ENCODE results near the gene FKBP2.

The FKBP2 gene

DNA sequence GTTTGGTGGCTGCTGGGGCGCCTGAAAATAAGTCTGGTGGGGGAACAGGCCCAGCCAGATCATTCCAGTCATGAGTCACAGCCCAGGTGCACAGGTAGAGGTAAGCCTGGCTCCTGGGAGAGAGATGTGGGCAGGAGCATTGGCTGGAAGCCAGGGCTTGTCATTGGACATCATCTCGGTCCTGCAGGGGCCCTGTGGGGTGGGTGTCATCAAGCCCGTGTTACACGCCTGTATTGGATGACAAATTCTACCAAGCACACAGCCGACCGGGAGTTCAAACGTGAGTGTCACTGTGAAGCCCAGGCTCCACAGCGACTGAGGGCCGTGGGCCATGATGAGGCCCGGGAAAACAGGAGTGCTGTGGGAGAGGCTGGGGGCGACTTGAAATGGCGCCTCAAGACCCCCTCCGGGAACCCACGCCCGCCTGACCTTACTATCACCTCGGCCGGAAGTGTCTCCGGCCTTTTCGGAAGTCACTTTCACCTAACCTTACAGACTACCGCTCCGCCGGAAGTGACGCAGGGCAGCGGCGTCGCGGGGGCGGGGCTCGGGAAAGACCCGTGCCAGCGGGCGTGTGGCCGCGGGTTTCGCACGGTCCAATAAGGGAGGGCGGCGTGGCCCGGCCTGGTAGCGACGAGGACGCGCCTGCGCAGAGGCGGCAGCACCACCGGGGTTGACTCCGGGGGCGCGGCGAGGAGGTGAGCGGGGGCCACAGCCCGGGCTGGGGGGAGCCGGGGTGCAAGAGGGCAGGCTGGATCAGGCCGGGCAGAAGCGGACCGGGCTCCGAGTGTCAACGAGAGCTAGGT lies at the start of gene FKBP2:
Gene FKBP2 (plus strand): TSS at position 661 of the 806 bp plus-strand sequence. CDS start 1,293 bp downstream, outside the sequence.
- peak; percentile 94 for DNase-seq
- in situ Hi-C loops (cut with HindIII; ENCODE audit: low pct_ligation_motif_present, low pct_unique_long_range_greater_than_20kb, low sequenced_read_pairs), result no loop called here

DNA sequence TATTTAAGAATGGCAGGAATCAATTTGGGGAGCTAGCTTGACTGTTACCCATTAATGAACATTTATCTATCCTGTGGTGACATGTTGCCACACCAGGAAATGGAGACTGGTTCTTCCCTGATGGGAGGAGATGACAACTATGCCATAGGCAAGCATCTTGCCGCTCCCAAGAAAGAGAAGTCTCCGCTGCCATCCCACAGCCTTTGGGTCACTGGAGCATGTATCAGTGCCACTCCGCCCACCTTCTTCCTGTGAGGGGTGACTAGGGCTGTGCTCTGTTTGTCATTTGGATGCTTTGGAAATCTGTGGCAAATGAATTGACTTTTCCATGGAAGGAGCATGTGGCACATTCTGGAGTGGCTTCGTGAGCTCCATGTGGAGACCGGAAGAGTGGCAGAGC lies 48.5 kb upstream of the FKBP2 start:
- no peak for DNase-seq
- in situ Hi-C loops (cut with HindIII; ENCODE audit: low pct_ligation_motif_present, low pct_unique_long_range_greater_than_20kb, low sequenced_read_pairs), result no loop called here

GRCh38 chr11:64196626-64197025 lies 44.3 kb upstream of the FKBP2 start:
- in situ Hi-C loops (cut with HindIII; ENCODE audit: low pct_ligation_motif_present, low pct_unique_long_range_greater_than_20kb, low sequenced_read_pairs), result no loop called here
- no peak for DNase-seq

GRCh38 chr11:64198511-64198910 lies 42.4 kb upstream of the FKBP2 start:
- DNase-seq, result no peak
- in situ Hi-C loops (cut with HindIII; ENCODE audit: low pct_ligation_motif_present, low pct_unique_long_range_greater_than_20kb, low sequenced_read_pairs), result no loop called here

DNA sequence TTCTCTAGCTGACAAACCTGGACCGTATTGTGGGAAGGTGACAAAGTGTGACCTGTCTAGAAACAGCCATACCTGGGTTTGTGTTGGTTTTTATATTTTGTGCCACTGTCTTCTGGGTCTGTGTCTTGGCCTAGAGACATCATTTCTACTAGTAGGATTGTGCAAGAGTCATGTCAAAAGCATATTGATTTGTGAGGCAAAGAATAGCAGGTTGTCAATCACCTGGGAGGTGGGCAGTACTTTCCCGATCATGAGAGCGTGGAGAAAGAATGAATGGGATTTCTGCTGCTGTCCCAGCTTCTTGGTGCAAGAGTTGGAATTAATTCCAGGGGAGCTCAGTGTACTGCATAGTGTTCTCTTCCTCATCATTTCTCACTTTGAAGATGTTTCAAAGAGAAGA lies 39.4 kb upstream of the FKBP2 start:
- in situ Hi-C loops (cut with HindIII; ENCODE audit: low pct_ligation_motif_present, low pct_unique_long_range_greater_than_20kb, low sequenced_read_pairs), result no loop called here
- no peak for DNase-seq

DNA sequence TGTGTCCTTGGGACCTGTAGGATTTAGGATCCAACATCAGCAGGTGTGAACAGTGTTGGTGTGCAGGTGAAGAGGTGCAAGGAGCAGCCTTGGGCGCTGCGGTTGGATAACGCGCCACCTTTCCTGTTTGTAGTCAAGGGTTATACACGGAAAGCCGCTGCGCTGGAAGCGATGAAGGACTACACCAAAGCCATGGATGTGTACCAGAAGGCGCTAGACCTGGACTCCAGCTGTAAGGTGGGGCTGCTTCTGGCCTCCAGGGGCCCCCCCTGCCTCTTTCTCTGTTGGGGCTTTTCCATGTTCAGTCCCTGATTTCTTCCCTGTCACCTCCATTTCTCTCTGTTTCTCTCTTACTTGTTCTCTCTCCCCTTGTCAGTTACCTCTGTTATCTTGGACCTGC lies 37.9 kb upstream of the FKBP2 start:
- in situ Hi-C loops (cut with HindIII; ENCODE audit: low pct_ligation_motif_present, low pct_unique_long_range_greater_than_20kb, low sequenced_read_pairs), result no loop called here
- no peak for DNase-seq

DNA sequence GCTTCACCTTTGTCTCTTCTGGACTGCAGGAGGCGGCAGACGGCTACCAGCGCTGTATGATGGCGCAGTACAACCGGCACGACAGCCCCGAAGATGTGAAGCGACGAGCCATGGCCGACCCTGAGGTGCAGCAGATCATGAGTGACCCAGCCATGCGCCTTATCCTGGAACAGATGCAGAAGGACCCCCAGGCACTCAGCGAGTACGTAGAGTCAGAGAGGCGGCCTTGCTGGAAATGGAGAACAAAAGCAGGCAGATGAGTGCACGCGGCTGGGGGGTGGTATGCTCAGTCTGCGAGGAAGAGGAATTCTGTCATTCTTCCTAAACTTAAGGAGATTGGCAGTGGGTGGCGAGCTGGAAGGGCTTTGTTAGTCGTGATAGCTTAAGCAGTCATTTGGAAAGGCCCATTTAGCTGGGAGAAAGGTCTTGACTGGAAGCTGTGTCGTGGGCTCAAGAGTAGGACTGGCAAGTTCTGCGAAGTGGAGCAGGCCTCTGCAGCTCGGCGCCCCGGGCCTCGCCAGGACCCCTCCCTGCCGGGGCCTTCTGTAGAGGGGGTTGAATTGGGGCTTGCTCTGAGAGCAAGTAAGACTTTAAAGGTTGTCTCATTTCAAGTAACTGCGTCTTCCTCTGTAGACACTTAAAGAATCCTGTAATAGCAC lies 37.3 kb upstream of the FKBP2 start:
- in situ Hi-C loops (cut with HindIII; ENCODE audit: low pct_ligation_motif_present, low pct_unique_long_range_greater_than_20kb, low sequenced_read_pairs), result no loop called here
- DNase-seq, result no peak

GRCh38 chr11:64204080-64204440 lies 36.8 kb upstream of the FKBP2 start:
- in situ Hi-C loops (cut with HindIII; ENCODE audit: low pct_ligation_motif_present, low pct_unique_long_range_greater_than_20kb, low sequenced_read_pairs), result no loop called here
- no peak for DNase-seq

DNA sequence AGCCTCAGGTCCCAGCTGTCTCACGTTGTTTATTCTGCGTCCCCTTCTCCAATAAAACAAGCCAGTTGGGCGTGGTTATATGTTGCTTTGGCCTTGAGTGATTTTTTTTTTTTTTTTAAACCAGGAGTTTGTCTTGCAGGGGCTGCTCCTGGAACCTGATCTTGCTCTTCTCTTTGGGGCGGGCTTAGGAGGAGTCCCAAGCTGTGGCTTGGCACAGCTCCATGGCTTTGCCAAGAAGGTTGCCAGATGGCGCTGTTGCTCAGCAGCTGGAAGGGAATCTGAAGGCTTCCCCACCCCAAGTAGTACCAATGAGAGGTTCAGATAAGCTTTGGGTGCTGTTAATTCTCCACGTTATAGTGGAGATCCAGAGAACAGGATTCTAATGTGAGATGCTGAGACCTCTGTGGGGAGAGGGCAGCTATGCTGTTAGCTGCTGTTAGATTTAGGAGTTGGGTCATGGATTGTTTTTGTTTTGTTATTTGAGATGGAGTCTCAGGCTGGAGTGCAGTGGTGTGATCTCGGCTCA lies 36.4 kb upstream of the FKBP2 start:
- in situ Hi-C loops (cut with HindIII; ENCODE audit: low pct_ligation_motif_present, low pct_unique_long_range_greater_than_20kb, low sequenced_read_pairs), result no loop called here
- DNase-seq, result peak; percentile 88

DNA sequence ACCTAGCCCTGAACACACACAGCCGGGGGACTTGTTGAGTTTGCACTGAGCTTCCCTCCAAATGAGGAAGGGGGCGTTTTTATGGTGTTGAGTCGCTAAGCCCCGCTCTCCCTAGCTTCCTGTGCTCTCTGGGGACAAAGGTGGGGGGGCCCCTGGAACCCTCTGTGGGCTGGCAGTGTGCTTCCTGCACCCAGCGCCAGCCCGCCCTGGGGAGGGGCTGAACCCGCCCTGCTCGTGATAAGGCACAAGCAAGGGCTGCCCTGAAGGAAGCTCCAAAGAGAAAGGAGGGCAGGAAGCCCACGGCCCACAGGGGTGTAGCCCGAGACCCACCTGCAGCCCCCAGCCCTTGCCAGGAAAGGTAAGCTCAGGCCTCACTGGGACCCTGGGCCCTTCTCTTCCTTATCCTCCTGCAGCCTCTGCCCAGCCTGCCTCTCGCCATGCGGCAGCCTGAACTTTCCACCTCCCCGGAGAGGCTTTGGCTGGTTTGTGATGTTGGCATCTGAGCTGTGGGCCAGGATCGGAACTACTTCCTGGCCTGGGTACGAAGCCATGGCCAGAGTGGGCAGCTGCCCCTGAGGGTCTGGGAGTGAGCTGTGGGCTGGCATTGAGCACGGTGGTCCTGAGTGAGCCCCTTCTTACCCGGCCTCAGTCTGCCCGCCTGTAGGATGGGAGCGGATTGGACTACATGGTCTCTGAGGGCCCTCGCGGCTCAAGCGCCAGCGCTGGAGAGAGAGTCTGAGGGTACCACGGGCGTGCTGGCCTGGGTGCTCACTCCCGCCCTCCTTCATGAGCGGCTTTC lies 34.2 kb upstream of the FKBP2 start, which contains the start of gene FERMT3:
Gene FERMT3 (plus strand): TSS at position 265 of the 799 bp plus-strand sequence. CDS start 644 bp downstream, outside the sequence.
- in situ Hi-C loops (cut with HindIII; ENCODE audit: low pct_ligation_motif_present, low pct_unique_long_range_greater_than_20kb, low sequenced_read_pairs), result no loop called here
- DNase-seq, result no peak

DNA sequence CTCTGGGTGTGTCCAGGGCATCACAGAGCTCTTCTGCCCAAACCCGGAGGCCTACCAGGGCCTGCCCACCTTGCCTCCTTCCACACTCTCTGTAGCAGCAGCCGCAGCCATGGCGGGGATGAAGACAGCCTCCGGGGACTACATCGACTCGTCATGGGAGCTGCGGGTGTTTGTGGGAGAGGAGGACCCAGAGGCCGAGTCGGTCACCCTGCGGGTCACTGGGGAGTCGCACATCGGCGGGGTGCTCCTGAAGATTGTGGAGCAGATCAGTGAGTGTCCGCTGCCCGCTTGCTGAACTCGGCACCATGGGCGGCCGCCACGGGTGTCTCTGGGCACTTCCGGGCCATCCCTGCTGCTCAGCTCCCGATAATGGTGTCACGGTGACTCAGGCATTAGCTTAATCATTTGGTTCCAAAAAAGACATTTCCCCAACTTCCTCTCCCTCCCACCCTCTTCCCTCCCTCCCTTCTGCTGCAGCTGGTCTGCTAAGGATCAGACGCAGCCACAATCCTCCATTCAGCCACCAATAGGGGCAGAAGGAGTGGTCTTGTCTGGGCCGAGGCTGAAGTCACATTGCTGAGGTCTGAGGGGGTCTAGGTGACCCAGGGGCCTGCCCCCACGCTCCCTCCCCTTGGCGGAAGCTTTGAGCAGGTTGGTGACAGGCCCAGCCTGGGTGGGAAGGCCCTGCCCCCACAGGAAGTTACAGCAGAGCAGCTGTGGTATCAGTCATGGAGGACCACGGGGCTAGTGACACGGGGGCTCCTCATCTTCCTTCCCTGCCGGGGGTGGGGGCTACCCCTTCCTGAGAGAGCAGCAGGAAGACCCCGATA lies 33.4 kb upstream of the FKBP2 start:
- in situ Hi-C loops (cut with HindIII; ENCODE audit: low pct_ligation_motif_present, low pct_unique_long_range_greater_than_20kb, low sequenced_read_pairs), result no loop called here
- DNase-seq, result no peak

- in situ Hi-C loops (cut with HindIII; ENCODE audit: low pct_ligation_motif_present, low pct_unique_long_range_greater_than_20kb, low sequenced_read_pairs), result no loop called here
- no peak for DNase-seq
These were observed 32.7 kb upstream of the FKBP2 start for GRCh38 chr11:64208086-64208795.

- no peak for DNase-seq
- in situ Hi-C loops (cut with HindIII; ENCODE audit: low pct_ligation_motif_present, low pct_unique_long_range_greater_than_20kb, low sequenced_read_pairs), result no loop called here
These were observed 31.9 kb upstream of the FKBP2 start for GRCh38 chr11:64208796-64209562.

DNA sequence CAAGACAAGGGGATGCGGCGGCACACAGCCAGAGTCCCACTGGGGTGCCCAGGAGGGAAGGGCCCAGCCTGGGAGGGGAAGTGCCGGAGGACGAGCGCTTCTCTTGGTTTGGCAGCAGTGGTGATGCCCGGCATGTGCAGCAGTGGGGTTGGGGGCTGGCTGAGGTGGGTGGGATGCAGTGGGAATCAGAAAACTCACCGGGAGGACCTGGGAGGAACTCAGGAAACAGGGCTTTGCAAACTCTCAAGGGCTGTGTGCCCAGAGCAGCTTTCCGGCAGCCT lies 31.4 kb upstream of the FKBP2 start:
- DNase-seq, result no peak
- in situ Hi-C loops (cut with HindIII; ENCODE audit: low pct_ligation_motif_present, low pct_unique_long_range_greater_than_20kb, low sequenced_read_pairs), result no loop called here

DNA sequence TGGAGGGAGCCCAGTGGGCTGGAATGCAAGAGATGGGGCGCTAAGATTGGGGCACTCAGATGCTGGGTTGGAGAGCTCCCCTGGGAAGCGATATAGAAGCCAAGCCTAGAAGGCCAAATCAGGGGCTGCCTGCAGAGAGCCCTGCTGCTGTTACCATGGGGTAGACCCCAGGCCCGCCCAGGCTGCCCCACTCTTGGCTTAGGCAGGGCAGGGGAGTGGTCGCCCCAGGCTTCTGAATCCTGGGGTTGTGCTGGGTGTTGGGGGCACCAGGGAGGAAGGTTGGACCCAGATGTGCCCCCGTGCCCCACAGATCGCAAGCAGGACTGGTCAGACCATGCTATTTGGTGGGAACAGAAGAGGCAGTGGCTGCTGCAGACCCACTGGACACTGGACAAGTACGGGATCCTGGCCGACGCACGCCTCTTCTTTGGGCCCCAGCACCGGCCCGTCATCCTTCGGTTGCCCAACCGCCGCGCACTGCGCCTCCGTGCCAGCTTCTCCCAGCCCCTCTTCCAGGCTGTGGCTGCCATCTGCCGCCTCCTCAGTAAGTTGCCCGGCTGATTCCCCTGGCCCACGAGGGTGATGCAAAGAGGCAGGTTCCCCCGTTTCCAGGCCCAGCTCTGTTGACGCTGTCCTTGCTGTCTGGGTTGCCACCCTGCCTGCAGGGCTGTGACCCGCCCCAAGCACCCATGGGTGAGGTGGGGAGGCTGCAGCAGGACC lies 30.4 kb upstream of the FKBP2 start:
- DNase-seq, result no peak
- in situ Hi-C loops (cut with HindIII; ENCODE audit: low pct_ligation_motif_present, low pct_unique_long_range_greater_than_20kb, low sequenced_read_pairs), result no loop called here

- no peak for DNase-seq
- in situ Hi-C loops (cut with HindIII; ENCODE audit: low pct_ligation_motif_present, low pct_unique_long_range_greater_than_20kb, low sequenced_read_pairs), result no loop called here
These were observed 29.6 kb upstream of the FKBP2 start for GRCh38 chr11:64211181-64211872.
